ENCODE results near the gene P2RX7. TPM values are rescaled to one million over a fixed set of nuclear protein-coding genes. Genes with fewer than 3 reads are reported as not detected.
"Not testable (repeated sequence)": the region's sequence is repeated elsewhere in the genome, so short reads cannot be mapped to it uniquely, and the experiment has no call there.

Gene P2RX7
- total RNA-seq, 1 donor from 2014 or later: 0.29 TPM

- H3K4me3 ChIP-seq (ENCODE audit: low read depth, low read length): no peak overlapping the region
- no peak for DNase-seq (ENCODE audit: low read depth)
- no peaks in the 10 kb centered on the region for H3K27me3 ChIP-seq (ENCODE audit: control insufficient read depth, insufficient read depth, low read length)
- TF ChIP-seq CTCF (IDR thresholded peaks at IDR 0.05; ENCODE audit: insufficient read depth, low read length, poor library complexity, severe bottlenecking): no peak
- no peaks in the 10 kb centered on the region for H3K36me3 ChIP-seq (ENCODE audit: control insufficient read depth, insufficient read depth, low read length)
Measured at GRCh38 chr12:121202407-121203355, 70.0 kb downstream of the P2RX7 start.

GRCh38 chr12:121203482-121203881 lies 70.8 kb downstream of the P2RX7 start:
- H3K27me3 ChIP-seq (ENCODE audit: control insufficient read depth, insufficient read depth, low read length): no peaks in the 10 kb centered on the region
- DNase-seq (ENCODE audit: low read depth): no peak
- no peak for TF ChIP-seq CTCF (IDR thresholded peaks at IDR 0.05; ENCODE audit: insufficient read depth, low read length, poor library complexity, severe bottlenecking)
- H3K36me3 ChIP-seq (ENCODE audit: control insufficient read depth, insufficient read depth, low read length): no peaks in the 10 kb centered on the region
- no peak overlapping the region for H3K4me3 ChIP-seq (ENCODE audit: low read depth, low read length)

- no peaks in the 10 kb centered on the region for H3K27me3 ChIP-seq (ENCODE audit: control insufficient read depth, insufficient read depth, low read length)
- no peak for TF ChIP-seq CTCF (IDR thresholded peaks at IDR 0.05; ENCODE audit: insufficient read depth, low read length, poor library complexity, severe bottlenecking)
- no peaks in the 10 kb centered on the region for H3K36me3 ChIP-seq (ENCODE audit: control insufficient read depth, insufficient read depth, low read length)
- H3K4me3 ChIP-seq (ENCODE audit: low read depth, low read length): no peak overlapping the region
- DNase-seq (ENCODE audit: low read depth): no peak
Measured at GRCh38 chr12:121205491-121205890, 72.8 kb downstream of the P2RX7 start.

- not testable (repeated sequence) for H3K4me3 ChIP-seq (ENCODE audit: low read depth, low read length); H3K36me3 ChIP-seq (ENCODE audit: control insufficient read depth, insufficient read depth, low read length); H3K27me3 ChIP-seq (ENCODE audit: control insufficient read depth, insufficient read depth, low read length); DNase-seq (ENCODE audit: low read depth)
Measured at GRCh38 chr12:121208571-121208970, 75.9 kb downstream of the P2RX7 start.

- TF ChIP-seq CTCF (IDR thresholded peaks at IDR 0.05; ENCODE audit: insufficient read depth, low read length, poor library complexity, severe bottlenecking): no peak
- Histone ChIP-seq H3K4me3 (ENCODE audit: low read depth, low read length) (no peak overlapping the region), H3K27me3 (ENCODE audit: control insufficient read depth, insufficient read depth, low read length) (no peaks in the 10 kb centered on the region), H3K36me3 (ENCODE audit: control insufficient read depth, insufficient read depth, low read length) (no peaks in the 10 kb centered on the region)
- DNase-seq (ENCODE audit: low read depth): no peak
Measured at GRCh38 chr12:121209221-121209620, 76.5 kb downstream of the P2RX7 start.

GRCh38 chr12:121209624-121210572 lies 77.2 kb downstream of the P2RX7 start, which contains the start of gene P2RX4:
Gene P2RX4, plus strand, starts transcription at chr12:121210129. Its CDS starts 36 bp downstream, at chr12:121210165.
- Histone ChIP-seq H3K4me3 (ENCODE audit: low read depth, low read length) (peak within 1 kb of the TSS; percentile 79), H3K36me3 (ENCODE audit: control insufficient read depth, insufficient read depth, low read length) (no peaks in the 10 kb centered on the region), H3K27me3 (ENCODE audit: control insufficient read depth, insufficient read depth, low read length) (no peaks in the 10 kb centered on the region)
- TF ChIP-seq CTCF (IDR thresholded peaks at IDR 0.05; ENCODE audit: insufficient read depth, low read length, poor library complexity, severe bottlenecking): peak; percentile 21
- no peak for DNase-seq (ENCODE audit: low read depth)
